ENCODE measurements around the gene JAKMIP1.

DNA sequence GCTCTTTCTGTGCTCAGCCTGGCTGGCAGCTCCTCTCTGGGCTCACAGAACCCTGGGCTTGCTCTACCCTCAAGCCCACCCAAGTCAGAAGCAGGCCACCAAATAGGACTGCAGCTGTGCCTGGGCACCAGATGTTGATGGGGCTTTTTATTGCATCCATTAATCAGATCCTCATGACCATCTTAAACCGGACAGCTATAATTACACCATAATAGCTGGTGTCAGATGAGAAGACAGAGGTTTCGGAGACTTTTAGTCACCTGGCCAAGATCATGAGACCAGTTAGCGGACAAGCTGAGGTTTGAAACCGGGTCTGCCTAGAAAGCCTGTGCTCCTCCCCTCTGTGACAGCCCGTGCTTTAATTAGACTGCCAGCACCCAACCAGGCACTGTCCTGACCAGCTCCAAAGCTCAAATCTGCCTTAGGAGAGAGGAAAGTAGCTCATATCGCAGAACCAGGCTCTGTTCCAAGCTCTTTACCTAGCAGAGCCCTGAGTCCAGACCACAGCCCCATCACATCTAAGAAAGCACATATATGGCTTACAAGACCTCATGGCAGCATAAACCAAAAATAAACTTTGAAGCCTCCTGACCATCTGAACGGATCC, 88.9 kb downstream of the JAKMIP1 start:
- no peak for TF ChIP-seq YY1 (IDR thresholded peaks at IDR 0.05; ENCODE audit: insufficient read depth, insufficient read length)
- no peak for TF ChIP-seq SUZ12 (IDR thresholded peaks at IDR 0.05; ENCODE audit: extremely low read depth, insufficient read depth, insufficient read length)
- TF ChIP-seq ZNF274 (IDR thresholded peaks at IDR 0.05; ENCODE audit: low read depth, low read length), result no peak

Data from NT2/D1 (cell line).